HepG2 (cell line): ENCODE measurements around the gene PDCD5. TPM values are rescaled to one million over a fixed set of nuclear protein-coding genes. Genes with fewer than 3 reads are reported as not detected.

Experiments used
- ATAC-seq: fragments of 200-7000 bp; cut with Tn5 transposase; 3 replicates; pipeline ENCODE4 v1.9.1; 2020; ENCODE audit warnings: mild to moderate bottlenecking, moderate library complexity
- BruUV-seq: library from RNA; stranded (reverse); fragments of 400-500 nt; replicated peaks from 2 replicates; lab custom pipeline; 2021; lab: Mats Ljungman, UMichigan
- CTCF ChIA-PET: fragments of 300-600 bp; formaldehyde crosslinking; extraction: SDS; loops from one replicate; lab custom pipeline; 2021; ENCODE audit warnings: low total read pairs, inconsistent platforms, low intra/inter-chr PET ratio; lab: Yijun Ruan, JAX
- POLR2A ChIA-PET: fragments of 350-600 bp; sonication (Branson Sonifier 250); formaldehyde crosslinking; loops from one replicate; lab custom pipeline; 2020; ENCODE audit warnings: antibody characterized with exemption, inconsistent platforms; lab: Yijun Ruan, JAX
- DNase-seq: peaks from one replicate; pipeline ENCODE4 v3.0.0-alpha.2; 2015; ENCODE audit warnings: low spot score
- FAIRE-seq: peaks from 3 replicates; lab custom pipeline; 2011; peaks lifted over from hg19 to GRCh38; lab: Jason Lieb, UNC
- H2AFZ ChIP-seq: one replicate; pipeline ENCODE4 v1.6.1; 2011; ENCODE audit warnings: low read length, inconsistent platforms
- H3K27ac ChIP-seq: fragments of 300-600 bp; 3 replicates; pipeline ENCODE4 v1.8.0; 2011; ENCODE audit warnings: mixed run types, mild to moderate bottlenecking, mixed read lengths, low read length, inconsistent platforms; ENCODE audit not compliant: insufficient read depth; ENCODE audit errors: extremely low read length
- H3K27me3 ChIP-seq, 2 experiments: fragments of 200-600 bp in 1 of 2; 2 replicates in 1 of 2; 3 replicates in 1 of 2; pipeline versions ENCODE4 v1.6.0 to v1.8.0; 2011; ENCODE audit warnings: low read length in 2 of 2, mild to moderate bottlenecking in 2 of 2, moderate library complexity in 2 of 2, inconsistent platforms in 1 of 2; ENCODE audit not compliant: insufficient read depth in 2 of 2, control insufficient read depth in 1 of 2
- H3K36me3 ChIP-seq, 2 experiments: fragments of 200-600 bp in 1 of 2; replicated peaks in 1 of 2; 2 replicates in 1 of 2; 3 replicates in 1 of 2; pipeline versions ENCODE4 v1.5.1 to v1.8.0; 2011; ENCODE audit warnings: low read length in 2 of 2, inconsistent platforms in 1 of 2; ENCODE audit not compliant: insufficient read depth in 2 of 2, control insufficient read depth in 1 of 2
- H3K4me1 ChIP-seq: 2 replicates; pipeline ENCODE4 v1.5.1; 2012; ENCODE audit warnings: low read length, inconsistent platforms; ENCODE audit not compliant: insufficient read depth
- H3K4me2 ChIP-seq: 2 replicates; pipeline ENCODE4 v1.6.0; 2011; ENCODE audit warnings: low read depth, low read length, inconsistent platforms
- H3K4me3 ChIP-seq, 3 experiments: fragments of 200-600 bp in 1 of 3; sonication (generic), shearing (Covaris generic) in 1 of 3; replicated peaks in 1 of 3; 2 replicates each; pipeline ENCODE4 v1.5.1; 2011 to 2016; ENCODE audit warnings: low read length in 3 of 3, inconsistent platforms in 2 of 3, low read depth in 2 of 3, mild to moderate bottlenecking in 2 of 3, control low read depth in 1 of 3, mixed read lengths in 1 of 3; ENCODE audit not compliant: insufficient read depth in 1 of 3
- H3K79me2 ChIP-seq: one replicate; pipeline ENCODE4 v1.6.1; 2011; ENCODE audit warnings: low read length, inconsistent platforms; ENCODE audit not compliant: insufficient read depth
- H3K9ac ChIP-seq: 2 replicates; pipeline ENCODE4 v1.6.0; 2011; ENCODE audit warnings: mild to moderate bottlenecking, low read depth, low read length, inconsistent platforms; ENCODE audit not compliant: insufficient read depth
- H3K9me3 ChIP-seq: 2 replicates; pipeline ENCODE4 v1.5.1; 2012; ENCODE audit warnings: mild to moderate bottlenecking, low read length
- H4K20me1 ChIP-seq: 2 replicates; pipeline ENCODE4 v1.6.0; 2011; ENCODE audit warnings: inconsistent platforms, mild to moderate bottlenecking, low read length, moderate library complexity; ENCODE audit not compliant: insufficient read depth
- HDAC1 ChIP-seq: sonication (generic); formaldehyde crosslinking; IDR thresholded peaks from 2 replicates; pipeline ENCODE4 v1.5.1; 2020; ENCODE audit warnings: mild to moderate bottlenecking, missing genetic modification reagents
- HOXA9 ChIP-seq: sonication (generic); formaldehyde crosslinking; IDR thresholded peaks from 2 replicates; pipeline ENCODE4 v1.8.1; 2022; ENCODE audit warnings: missing genetic modification reagents, mild to moderate bottlenecking, moderate library complexity, borderline replicate concordance
- IKZF1 ChIP-seq: fragments of 450-650 bp; IDR thresholded peaks from 2 replicates; pipeline ENCODE4 v1.7.1; 2016
- JUND ChIP-seq: sonication (generic); formaldehyde crosslinking; IDR thresholded peaks from 2 replicates; pipeline ENCODE4 v1.8.0; 2022; ENCODE audit warnings: mild to moderate bottlenecking, missing genetic modification reagents
- NR0B2 ChIP-seq: sonication (generic); formaldehyde crosslinking; IDR thresholded peaks from 2 replicates; pipeline ENCODE4 v1.4.0; 2020; ENCODE audit warnings: mild to moderate bottlenecking, missing genetic modification reagents
- PITX1 ChIP-seq: sonication (generic); formaldehyde crosslinking; IDR thresholded peaks from 2 replicates; pipeline ENCODE4 v1.5.1; 2020; ENCODE audit warnings: mild to moderate bottlenecking, missing genetic modification reagents
- PPARG ChIP-seq: conservative IDR thresholded peaks from 2 replicates; pipeline ENCODE4 v1.6.1; 2016; ENCODE audit warnings: missing biosample characterization, missing genetic modification reagents
- RAD21 ChIP-seq: fragments of 450-650 bp; formaldehyde crosslinking; IDR thresholded peaks from 2 replicates; pipeline ENCODE4 v1.5.0; 2020; ENCODE audit warnings: mild to moderate bottlenecking
- RBAK ChIP-seq: sonication (generic); formaldehyde crosslinking; IDR thresholded peaks from 2 replicates; pipeline ENCODE4 v1.5.1; 2020; ENCODE audit warnings: mild to moderate bottlenecking, missing genetic modification reagents
- RBFOX2 ChIP-seq: fragments of 200-400 bp; formaldehyde crosslinking; IDR thresholded peaks from 2 replicates; pipeline ENCODE4 v1.6.1; 2017; ENCODE audit warnings: low read depth, mild to moderate bottlenecking, low read length
- RNF2 ChIP-seq: fragments of 450-650 bp; conservative IDR thresholded peaks from 2 replicates; pipeline ENCODE4 v1.6.1; 2016; ENCODE audit warnings: low read depth
- SNAPC2 ChIP-seq: sonication (generic); formaldehyde crosslinking; IDR thresholded peaks from 2 replicates; pipeline ENCODE4 v1.8.1; 2022; ENCODE audit warnings: mild to moderate bottlenecking, missing genetic modification reagents
- U2AF2 ChIP-seq: fragments of 200-400 bp; formaldehyde crosslinking; IDR thresholded peaks from 2 replicates; pipeline ENCODE4 v1.6.1; 2017; ENCODE audit warnings: low read depth, mild to moderate bottlenecking, low read length
- ZBTB39 ChIP-seq: sonication (generic); formaldehyde crosslinking; IDR thresholded peaks from 2 replicates; pipeline ENCODE4 v1.5.0; 2020; ENCODE audit warnings: missing genetic modification reagents
- ZFX ChIP-seq: sonication (generic); formaldehyde crosslinking; IDR thresholded peaks from 2 replicates; pipeline ENCODE4 v1.4.0; 2020; ENCODE audit warnings: mild to moderate bottlenecking, low read depth, missing genetic modification reagents, moderate library complexity
- ZNF232 ChIP-seq: sonication (generic); formaldehyde crosslinking; IDR thresholded peaks from 2 replicates; pipeline ENCODE4 v1.4.0; 2020; ENCODE audit warnings: missing genetic modification reagents, borderline replicate concordance
- ZNF282 ChIP-seq: fragments of 450-650 bp; IDR thresholded peaks from 2 replicates; pipeline ENCODE4 v1.6.1; 2018; ENCODE audit not compliant: partially characterized antibody
- ZNF326 ChIP-seq: sonication (generic); formaldehyde crosslinking; IDR thresholded peaks from 2 replicates; pipeline ENCODE4 v1.4.0; 2020; ENCODE audit warnings: missing genetic modification reagents, borderline replicate concordance
- ZNF619 ChIP-seq: sonication (generic); formaldehyde crosslinking; IDR thresholded peaks from 2 replicates; pipeline ENCODE4 v1.4.0; 2020; ENCODE audit warnings: mild to moderate bottlenecking, missing genetic modification reagents
- ZSCAN9 ChIP-seq: IDR thresholded peaks from 2 replicates; pipeline ENCODE4 v1.6.1; 2016; ENCODE audit warnings: borderline replicate concordance
- WGBS: methylation state at CpG from one replicate; pipeline ENCODE4 v1.1.6; 2017; ENCODE audit warnings: low lambda C conversion rate; 5-methylcytosine and 5-hydroxymethylcytosine counted together
- in situ Hi-C: cut with HindIII; loops from 2 replicates; pipeline ENCODE4 v1.10.0; 2017; ENCODE audit warnings: low pct_unique_long_range_greater_than_20kb; ENCODE audit not compliant: extremely low pct_ligation_motif_present
- intact Hi-C: fragments of 100-400 bp; cut with micrococcal nuclease; formaldehyde crosslinking; loops from one replicate; pipeline ENCODE4 v1.10.0; 2022; ENCODE audit not compliant: unreplicated experiment
- polyA plus RNA-seq, 8 experiments: library from polyadenylated mRNA; depleted of rRNA in 3 of 8; stranded (reverse) in 7 of 8; unstranded in 1 of 8; fragments of >200 nt; fragmentation: Illumina TruSeq in 4 of 8; extraction: Trizol in 4 of 8; gene quantifications; 2 replicates each; pipeline versions ENCODE4 v1.2.1 to v1.2.3, GENCODE V29; 2011 to 2016; ENCODE audit warnings: low read depth in 4 of 8, missing spikeins in 1 of 8, mixed read lengths in 1 of 8; ENCODE audit not compliant: insufficient read depth in 1 of 8
- total RNA-seq, 5 experiments: library from RNA; depleted of rRNA; stranded (reverse); fragments of >200 nt; fragmentation: Illumina TruSeq; extraction: Trizol; gene quantifications; 2 replicates each; pipeline ENCODE4 v1.2.3, GENCODE V29; 2016; ENCODE audit warnings: low read depth in 1 of 5
- TF ChIP-seq, protein P1 (sequence below): sonication (generic); formaldehyde crosslinking; IDR thresholded peaks from 2 replicates; pipeline ENCODE4 v1.5.1; 2020; ENCODE audit warnings: missing genetic modification reagents, mild to moderate bottlenecking, borderline replicate concordance

PDCD5 gene
- total and polyA plus RNA-seq, 2 of the 13 experiments (the other 11 are each of a cell fraction or from before 2014, with no cell fraction given), result 56.3 to 332 TPM

DNA sequence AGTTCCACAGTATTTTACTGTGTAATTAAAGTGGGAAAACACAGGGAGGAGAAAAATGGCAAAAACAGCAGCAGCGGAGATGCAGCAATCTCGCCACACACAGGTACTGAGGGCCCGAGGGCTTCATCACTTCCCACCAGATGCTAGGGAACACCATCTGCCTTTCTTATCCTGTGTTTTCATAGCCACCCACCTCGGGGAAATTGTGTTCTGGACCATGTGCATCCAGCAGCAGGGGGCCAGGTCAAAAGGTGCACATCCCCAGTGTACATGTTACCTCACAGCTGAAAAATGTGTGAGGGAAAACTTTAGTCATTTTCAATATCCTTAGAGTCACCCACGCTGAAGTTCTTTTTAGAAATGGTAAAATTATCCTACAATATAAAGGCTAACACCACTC is 30.2 kb downstream of the PDCD5 start (continued):
- TF ChIP-seq ZBTB39 (CRISPR knock-in tag) (no peak), ZNF282 (no peak), ZSCAN9 (no peak), PPARG (no peak), RBAK (CRISPR knock-in tag) (no peak), RNF2 (no peak)

GRCh38 chr19:32613008-32613407 is 32.0 kb downstream of the PDCD5 start:
- ChIA-PET POLR2A (no interaction called here), CTCF (no interaction called here)
- Histone ChIP-seq H2AFZ (no peak overlapping the region), H3K9ac (no peak overlapping the region), H3K36me3 (peaks cover 11 to 39% of the 10 kb centered on the region in 2 experiments; a peak in 4 of 5 replicates), H3K9me3 (no peaks in the 10 kb centered on the region), H3K4me3 (no peak overlapping the region), H3K4me1 (no peaks in the 10 kb centered on the region), H4K20me1 (no peaks in the 10 kb centered on the region), H3K27me3 (no peaks in the 10 kb centered on the region), H3K79me2 (no peaks in the 10 kb centered on the region), H3K27ac (no peak overlapping the region), H3K4me2 (no peak overlapping the region)
- ATAC-seq, result no peak
- in situ Hi-C loops, result no loop called here
- intact Hi-C loops, result no loop called here
- 87% methylated on average over 4 of the region's 4 CpGs for WGBS
- FAIRE-seq, result no peak
- BruUV-seq, result no TSS peak
- no peak for DNase-seq
- no peak for TF ChIP-seq RBFOX2
- TF ChIP-seq SNAPC2 (CRISPR knock-in tag), result no peak
- no peak for TF ChIP-seq ZNF326 (CRISPR knock-in tag)
- no peak for TF ChIP-seq RAD21 (CRISPR knock-in tag)
- TF ChIP-seq U2AF2, result no peak
- no peak for TF ChIP-seq PITX1 (CRISPR knock-in tag)
- no peak for TF ChIP-seq NR0B2 (CRISPR knock-in tag)
- TF ChIP-seq IKZF1, result no peak
- no peak for TF ChIP-seq ZFX (CRISPR knock-in tag)
- TF ChIP-seq, protein P1, sequence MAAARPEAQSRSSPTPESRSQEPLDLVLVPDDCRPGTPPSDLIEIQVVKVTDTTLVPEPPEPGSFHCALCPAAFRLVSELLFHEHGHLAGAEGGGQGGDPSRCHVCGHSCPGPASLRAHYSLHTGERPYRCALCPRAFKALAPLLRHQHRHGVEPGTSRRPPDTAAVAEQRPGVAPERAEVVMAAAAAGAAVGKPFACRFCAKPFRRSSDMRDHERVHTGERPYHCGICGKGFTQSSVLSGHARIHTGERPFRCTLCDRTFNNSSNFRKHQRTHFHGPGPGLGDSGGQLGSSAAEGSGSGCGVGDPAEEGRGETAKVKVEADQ (CRISPR knock-in tag), result no peak
- TF ChIP-seq HDAC1 (CRISPR knock-in tag), result no peak
- TF ChIP-seq HOXA9, result no peak
- no peak for TF ChIP-seq JUND (CRISPR knock-in tag)
- TF ChIP-seq ZNF232 (CRISPR knock-in tag), result no peak
- TF ChIP-seq ZNF619, result no peak
